Thyroid gland (tissue), 4 donors: ENCODE results near the gene SCCPDH. TPM values are rescaled to one million over a fixed set of nuclear protein-coding genes. Genes with fewer than 3 reads are reported as not detected.

Experiments
- DNase-seq, 2 donors: peaks; one replicate each; pipeline ENCODE4 v3.0.0-alpha.2; 2019
- H3K27ac ChIP-seq, 3 donors: fragments of 200-600 bp; sonication (generic); 1 replicate in 2 of 3; 2 replicates in 1 of 3; pipeline ENCODE4 v1.5.1; 2016 to 2019; ENCODE audit warnings: mild to moderate bottlenecking in 1 of 3, moderate library complexity in 1 of 3
- H3K27me3 ChIP-seq: fragments of 200-600 bp; sonication (generic); one replicate; pipeline ENCODE4 v1.5.1; 2019
- H3K36me3 ChIP-seq, 2 donors: fragments of 200-600 bp; sonication (generic); one replicate each; pipeline ENCODE4 v1.5.1; 2016 to 2019
- H3K4me1 ChIP-seq, 2 donors: fragments of 200-600 bp; sonication (generic); one replicate each; pipeline ENCODE4 v1.5.1; 2017 to 2019
- H3K4me3 ChIP-seq, 3 donors: fragments of 200-600 bp; sonication (generic); replicated peaks in 1 of 3; 1 replicate in 2 of 3; 2 replicates in 1 of 3; pipeline ENCODE4 v1.5.1; 2016; ENCODE audit warnings: mild to moderate bottlenecking in 1 of 3
- H3K9me3 ChIP-seq: fragments of 200-600 bp; sonication (generic); one replicate; pipeline ENCODE4 v1.5.1; 2017
- POLR2A ChIP-seq, 2 donors: fragments of 450-650 bp; IDR thresholded peaks; one replicate each; pipeline ENCODE4 v1.6.1; 2017; ENCODE audit warnings: antibody characterized with exemption in 2 of 2, mild to moderate bottlenecking in 2 of 2, moderate library complexity in 1 of 2
- WGBS, 2 donors: methylation state at CpG; one replicate each; pipeline ENCODE4 v1.1.5; 2017; 5-methylcytosine and 5-hydroxymethylcytosine counted together
- intact Hi-C: fragments of 100-400 bp; cut with DNase I; formaldehyde crosslinking; loops from one replicate; pipeline ENCODE4 v1.15.1; 2023
- total RNA-seq, 4 donors: library from RNA; depleted of rRNA; stranded (reverse); fragments of >200 nt; gene quantifications; one replicate each; pipeline ENCODE4 v1.2.3, GENCODE V29; 2016
- TF ChIP-seq, protein P1 (sequence below), 6 experiments: fragments of 200-600 bp in 3 of 6; fragments of 450-650 bp in 3 of 6; sonication (generic) in 3 of 6; IDR thresholded peaks; one replicate each; pipeline ENCODE4 v1.5.1; 2016 to 2019; ENCODE audit warnings: antibody characterized with exemption in 6 of 6, mild to moderate bottlenecking in 2 of 6, inconsistent platforms in 1 of 6, moderate library complexity in 1 of 6

The SCCPDH gene
- total RNA-seq, 4 donors from 2014 or later = 30.0 to 37.8 (median 32.9) TPM

DNA sequence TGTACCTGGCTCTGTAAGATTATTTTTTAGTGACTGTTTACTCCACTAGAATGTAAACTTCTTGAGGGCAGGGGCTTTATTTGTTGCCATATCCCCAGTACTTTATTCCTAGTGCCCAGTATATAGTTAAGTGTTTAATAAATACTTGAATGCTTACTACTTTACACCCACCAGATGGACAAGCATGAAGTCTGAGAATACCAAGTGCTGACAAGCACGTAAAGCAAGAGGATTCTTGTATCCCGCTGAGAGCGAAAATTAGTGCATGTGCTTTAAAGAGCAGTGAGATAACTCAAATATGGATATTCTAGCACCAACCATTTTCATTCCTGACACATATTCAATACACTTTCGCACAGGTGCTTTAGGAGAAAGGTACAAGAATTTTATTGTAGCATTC, 1.5 kb upstream of the SCCPDH start:
- DNase-seq = no peak
- H3K36me3 ChIP-seq = no peaks in the 10 kb centered on the region
- H3K4me1 ChIP-seq = peaks cover 0 to 8% of the 10 kb centered on the region in 2 donors
- no peak overlapping the region for H3K4me3 ChIP-seq
- H3K27me3 ChIP-seq = no peaks in the 10 kb centered on the region
- no peaks in the 10 kb centered on the region for H3K9me3 ChIP-seq
- intact Hi-C loops = no loop called here
- TF ChIP-seq, protein P1, sequence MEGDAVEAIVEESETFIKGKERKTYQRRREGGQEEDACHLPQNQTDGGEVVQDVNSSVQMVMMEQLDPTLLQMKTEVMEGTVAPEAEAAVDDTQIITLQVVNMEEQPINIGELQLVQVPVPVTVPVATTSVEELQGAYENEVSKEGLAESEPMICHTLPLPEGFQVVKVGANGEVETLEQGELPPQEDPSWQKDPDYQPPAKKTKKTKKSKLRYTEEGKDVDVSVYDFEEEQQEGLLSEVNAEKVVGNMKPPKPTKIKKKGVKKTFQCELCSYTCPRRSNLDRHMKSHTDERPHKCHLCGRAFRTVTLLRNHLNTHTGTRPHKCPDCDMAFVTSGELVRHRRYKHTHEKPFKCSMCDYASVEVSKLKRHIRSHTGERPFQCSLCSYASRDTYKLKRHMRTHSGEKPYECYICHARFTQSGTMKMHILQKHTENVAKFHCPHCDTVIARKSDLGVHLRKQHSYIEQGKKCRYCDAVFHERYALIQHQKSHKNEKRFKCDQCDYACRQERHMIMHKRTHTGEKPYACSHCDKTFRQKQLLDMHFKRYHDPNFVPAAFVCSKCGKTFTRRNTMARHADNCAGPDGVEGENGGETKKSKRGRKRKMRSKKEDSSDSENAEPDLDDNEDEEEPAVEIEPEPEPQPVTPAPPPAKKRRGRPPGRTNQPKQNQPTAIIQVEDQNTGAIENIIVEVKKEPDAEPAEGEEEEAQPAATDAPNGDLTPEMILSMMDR (IDR thresholded peaks at IDR 0.05) = no peak
- 79 to 99% methylated on average over 4 of the region's 4 CpGs for WGBS, 2 donors
- no peak overlapping the region for H3K27ac ChIP-seq

DNA sequence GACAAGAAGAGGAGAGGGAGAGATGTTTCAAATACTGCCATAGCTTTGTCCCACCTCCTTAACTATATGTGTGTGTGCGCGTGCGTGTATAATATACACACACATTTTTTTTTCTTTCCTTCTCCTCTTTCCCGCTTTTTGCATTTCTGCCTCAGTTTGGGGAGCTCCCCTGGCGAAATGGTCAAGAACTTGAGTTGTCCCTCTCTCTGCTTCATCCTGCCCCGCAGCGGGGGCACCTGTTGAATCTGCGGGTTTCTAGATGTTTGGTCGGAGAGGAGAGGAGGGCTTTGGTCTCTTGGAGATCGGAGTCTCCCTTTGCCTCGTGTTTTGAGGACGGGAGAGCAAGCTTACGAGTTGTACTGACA, 504 bp downstream of the SCCPDH start:
- H3K4me1 ChIP-seq = peaks cover 0 to 8% of the 10 kb centered on the region in 2 donors
- peaks cover 0 to under 1% of the 10 kb centered on the region in 2 donors for H3K36me3 ChIP-seq
- peak overlapping the region; percentile 54 to 88 (median 61) for H3K4me3 ChIP-seq
- peak overlapping the region; percentile 77 to 87 (median 82) for H3K27ac ChIP-seq
- WGBS, 2 donors = 2 to 4% methylated on average over 13 of the region's 13 CpGs
- H3K9me3 ChIP-seq = no peaks in the 10 kb centered on the region
- H3K27me3 ChIP-seq = no peaks in the 10 kb centered on the region
- intact Hi-C loops = no loop called here
- TF ChIP-seq, protein P1 (IDR thresholded peaks at IDR 0.05) = no peak
- TF ChIP-seq POLR2A (IDR thresholded peaks at IDR 0.05) = no peak
- DNase-seq = peak in 1 of 2 donors; percentile 5

DNA sequence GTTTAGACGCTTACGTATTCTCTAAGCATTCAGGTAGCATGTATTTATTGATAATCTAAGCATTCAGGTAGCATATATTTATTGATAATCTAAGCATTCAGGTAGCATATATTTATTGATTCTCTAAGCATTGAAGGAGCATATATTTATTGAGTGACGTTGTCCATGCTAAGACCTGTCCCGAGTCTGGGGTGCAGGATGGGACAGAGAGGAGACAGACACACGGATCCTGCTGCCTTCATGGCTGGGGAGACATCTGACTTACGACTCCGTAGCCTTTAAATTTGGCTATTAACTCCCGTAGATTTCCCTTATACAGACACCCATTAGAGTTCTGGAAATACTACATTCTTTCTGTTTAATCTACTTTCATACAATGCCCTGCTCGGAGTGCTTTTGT, 982 bp downstream of the SCCPDH start:
- H3K4me1 ChIP-seq = peaks cover 0 to 8% of the 10 kb centered on the region in 2 donors
- H3K27ac ChIP-seq = peak overlapping the region in 2 of 3 donors; percentile 77 to 87
- WGBS, 2 donors = 64 to 76% methylated on average over 9 of the region's 9 CpGs
- H3K9me3 ChIP-seq = no peaks in the 10 kb centered on the region
- TF ChIP-seq, protein P1 (IDR thresholded peaks at IDR 0.05) = no peak
- TF ChIP-seq POLR2A (IDR thresholded peaks at IDR 0.05) = no peak
- peaks cover 4 to 5% of the 10 kb centered on the region in 2 donors for H3K36me3 ChIP-seq
- peak overlapping the region in 1 of 3 donors; percentile 88 for H3K4me3 ChIP-seq
- no peaks in the 10 kb centered on the region for H3K27me3 ChIP-seq
- intact Hi-C loops = no loop called here
- no peak for DNase-seq

DNA sequence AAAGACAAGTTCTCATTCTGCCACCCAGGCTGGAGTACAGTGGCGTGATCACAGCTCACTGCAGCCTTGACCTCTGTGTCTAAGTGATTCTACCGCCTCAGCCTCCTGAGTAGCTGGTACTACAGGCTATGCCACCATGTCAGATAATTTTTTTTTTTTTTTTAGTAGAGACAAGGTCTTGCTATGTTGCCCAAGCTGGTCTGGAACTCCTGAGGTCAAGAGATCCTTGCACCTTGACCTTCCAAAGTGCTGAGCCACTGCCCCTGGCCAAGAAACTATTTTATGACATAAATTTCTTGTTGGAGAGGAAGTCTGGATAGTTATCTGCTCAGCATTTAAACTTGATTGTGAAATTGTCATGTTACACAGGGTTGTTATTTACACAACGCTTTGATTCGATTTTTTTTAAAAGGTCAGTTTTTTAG, 2.1 kb downstream of the SCCPDH start:
- intact Hi-C loops = no loop called here
- Histone ChIP-seq H3K9me3 (no peaks in the 10 kb centered on the region), H3K4me3 (no peak overlapping the region), H3K27ac (peak overlapping the region in 1 of 3 donors; percentile 7), H3K36me3 (peaks cover 5 to 9% of the 10 kb centered on the region in 2 donors), H3K27me3 (no peaks in the 10 kb centered on the region), H3K4me1 (peaks cover 0 to 8% of the 10 kb centered on the region in 2 donors)
- DNase-seq = peak; percentile 9 to 10
- 86 to 90% methylated on average over 4 of the region's 4 CpGs for WGBS, 2 donors
- no peak for TF ChIP-seq POLR2A (IDR thresholded peaks at IDR 0.05)
- TF ChIP-seq, protein P1 (IDR thresholded peaks at IDR 0.05) = no peak

DNA sequence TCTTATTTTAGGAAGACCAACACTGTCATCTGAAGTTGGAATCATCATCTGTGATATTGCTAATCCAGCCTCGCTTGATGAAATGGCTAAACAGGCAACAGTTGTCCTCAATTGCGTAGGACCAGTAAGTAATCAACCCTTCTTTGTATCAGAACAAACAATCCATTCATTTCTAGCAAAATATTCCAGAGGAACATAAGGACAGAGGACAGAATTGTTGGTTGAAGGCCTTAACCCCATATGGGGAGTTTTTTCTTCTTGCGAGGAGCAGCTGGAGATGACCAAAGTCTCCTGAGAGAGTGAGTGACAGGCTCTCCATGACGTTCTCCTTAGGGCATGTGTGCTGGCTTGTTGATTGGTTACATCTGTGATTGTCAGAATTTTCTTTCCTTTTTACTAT, 2.7 kb downstream of the SCCPDH start:
- intact Hi-C loops = no loop called here
- DNase-seq = no peak
- peaks cover 0 to 8% of the 10 kb centered on the region in 2 donors for H3K4me1 ChIP-seq
- TF ChIP-seq POLR2A (IDR thresholded peaks at IDR 0.05) = no peak
- TF ChIP-seq, protein P1 (IDR thresholded peaks at IDR 0.05) = no peak
- no peak overlapping the region for H3K4me3 ChIP-seq
- 90 to 93% methylated on average over 4 of the region's 4 CpGs for WGBS, 2 donors
- peak overlapping the region in 1 of 3 donors; percentile 7 for H3K27ac ChIP-seq
- H3K9me3 ChIP-seq = no peaks in the 10 kb centered on the region
- H3K27me3 ChIP-seq = no peaks in the 10 kb centered on the region
- H3K36me3 ChIP-seq = peaks cover 5 to 9% of the 10 kb centered on the region in 2 donors
